HEK293 (cell line): ENCODE measurements around the gene C19orf53.
A peak's percentile ranks its signal among the peaks of the same experiment; 100 is the strongest.

Source experiments
- GFI1B ChIP-seq: fragments of 450-650 bp; formaldehyde crosslinking; IDR thresholded peaks from 2 replicates; pipeline ENCODE4 v1.5.1; 2016; ENCODE audit warnings: missing biosample characterization, missing genetic modification characterization
- HOXC10 ChIP-seq: sonication (generic); formaldehyde crosslinking; IDR thresholded peaks from 2 replicates; pipeline ENCODE4 v1.8.1; 2023; ENCODE audit warnings: mild to moderate bottlenecking, missing genetic modification reagents
- IKZF3 ChIP-seq: fragments of 450-650 bp; IDR thresholded peaks from 2 replicates; pipeline ENCODE4 v1.5.0; 2018; ENCODE audit warnings: missing biosample characterization, mild to moderate bottlenecking, missing genetic modification characterization, moderate library complexity
- KLF7 ChIP-seq: fragments of 450-650 bp; formaldehyde crosslinking; IDR thresholded peaks from 2 replicates; pipeline ENCODE4 v1.5.1; 2016; ENCODE audit warnings: missing biosample characterization, missing genetic modification characterization, borderline replicate concordance
- RBAK ChIP-seq: fragments of 450-650 bp; formaldehyde crosslinking; IDR thresholded peaks from 2 replicates; pipeline ENCODE4 v1.5.1; 2016; ENCODE audit warnings: missing biosample characterization, missing genetic modification characterization
- SETDB1 ChIP-seq: IDR thresholded peaks from one replicate; pipeline ENCODE4 v1.6.1; 2017; ENCODE audit warnings: mild to moderate bottlenecking, low read length, moderate library complexity, mixed read lengths; ENCODE audit not compliant: insufficient read length
- ZBTB11 ChIP-seq: fragments of 450-650 bp; formaldehyde crosslinking; conservative IDR thresholded peaks from 2 replicates; pipeline ENCODE4 v1.5.1; 2016; ENCODE audit warnings: low read depth, missing biosample characterization, missing genetic modification characterization
- ZIC2 ChIP-seq: fragments of 450-650 bp; formaldehyde crosslinking; IDR thresholded peaks from 2 replicates; pipeline ENCODE4 v1.5.1; 2016; ENCODE audit warnings: missing biosample characterization, missing genetic modification characterization
- ZNF157 ChIP-seq: fragments of 450-650 bp; formaldehyde crosslinking; IDR thresholded peaks from 2 replicates; pipeline ENCODE4 v1.5.1; 2016; ENCODE audit warnings: missing biosample characterization, missing genetic modification characterization
- ZNF214 ChIP-seq: fragments of 450-650 bp; formaldehyde crosslinking; IDR thresholded peaks from 2 replicates; pipeline ENCODE4 v1.5.1; 2017; ENCODE audit warnings: missing biosample characterization, mild to moderate bottlenecking, missing genetic modification characterization, borderline replicate concordance
- ZNF24 ChIP-seq: fragments of 450-650 bp; formaldehyde crosslinking; IDR thresholded peaks from 2 replicates; pipeline ENCODE4 v1.5.1; 2016; ENCODE audit warnings: missing biosample characterization, missing genetic modification characterization
- ZNF350 ChIP-seq: fragments of 450-650 bp; formaldehyde crosslinking; IDR thresholded peaks from 2 replicates; pipeline ENCODE4 v1.5.0; 2017; ENCODE audit warnings: missing biosample characterization, mild to moderate bottlenecking, missing genetic modification characterization
- ZNF37A ChIP-seq: fragments of 450-650 bp; IDR thresholded peaks from 2 replicates; pipeline ENCODE4 v1.5.1; 2018; ENCODE audit warnings: missing biosample characterization, missing genetic modification characterization
- ZNF416 ChIP-seq: fragments of 450-650 bp; formaldehyde crosslinking; IDR thresholded peaks from 2 replicates; pipeline ENCODE4 v1.5.1; 2016; ENCODE audit warnings: missing biosample characterization, missing genetic modification characterization
- ZNF48 ChIP-seq: fragments of 450-650 bp; formaldehyde crosslinking; IDR thresholded peaks from 2 replicates; pipeline ENCODE4 v1.5.1; 2016; ENCODE audit warnings: missing biosample characterization, missing genetic modification characterization
- ZNF596 ChIP-seq: fragments of 450-650 bp; IDR thresholded peaks from 2 replicates; pipeline ENCODE4 v1.5.0; 2018; ENCODE audit warnings: missing biosample characterization, mild to moderate bottlenecking, missing genetic modification characterization, moderate library complexity
- ZNF626 ChIP-seq: fragments of 450-650 bp; sonication (Bioruptor Pico); formaldehyde crosslinking; IDR thresholded peaks from 2 replicates; pipeline ENCODE4 v1.5.1; 2018; ENCODE audit warnings: missing biosample characterization, missing genetic modification characterization, inconsistent platforms
- ZNF645 ChIP-seq: fragments of 450-650 bp; formaldehyde crosslinking; IDR thresholded peaks from 2 replicates; pipeline ENCODE4; 2016; ENCODE audit warnings: missing biosample characterization, missing genetic modification characterization
- ZNF837 ChIP-seq: fragments of 450-650 bp; formaldehyde crosslinking; IDR thresholded peaks from 2 replicates; pipeline ENCODE4 v1.5.1; 2016; ENCODE audit warnings: missing biosample characterization, missing genetic modification characterization
- TF ChIP-seq, protein P1 (sequence below): fragments of 450-650 bp; formaldehyde crosslinking; IDR thresholded peaks from 2 replicates; pipeline ENCODE4 v1.5.1; 2016; ENCODE audit warnings: missing biosample characterization, missing genetic modification characterization
- TF ChIP-seq, protein P2 (sequence below): IDR thresholded peaks from 2 replicates; pipeline ENCODE4 v1.6.1; 2011; ENCODE audit warnings: mild to moderate bottlenecking, low read depth, low read length, borderline replicate concordance
- TF ChIP-seq, protein P3 (sequence below): fragments of 450-650 bp; formaldehyde crosslinking; IDR thresholded peaks from 2 replicates; pipeline ENCODE4 v1.5.1; 2016; ENCODE audit warnings: missing biosample characterization, missing genetic modification characterization
- TF ChIP-seq, protein P4 (sequence below): fragments of 450-650 bp; formaldehyde crosslinking; IDR thresholded peaks from 2 replicates; pipeline ENCODE4 v1.5.1; 2016; ENCODE audit warnings: missing biosample characterization, missing genetic modification characterization

C19orf53 gene

GRCh38 chr19:13731147-13731964 lies 42.9 kb upstream of the C19orf53 start (continued):
- TF ChIP-seq HOXC10 (CRISPR knock-in tag) (0 out of 2 replicates have a peak, but pooled peaks have one; percentile 43), GFI1B (no peak), ZNF24 (tag by site-specific recombination) (peak; percentile 85), SETDB1 (no peak), ZNF837 (tag by site-specific recombination) (no peak), ZIC2 (tag by site-specific recombination) (no peak), ZNF416 (tag by site-specific recombination) (no peak), ZNF157 (tag by site-specific recombination) (no peak), ZNF350 (tag by site-specific recombination) (no peak), ZNF596 (tag by site-specific recombination) (no peak), ZNF645 (tag by site-specific recombination) (no peak), ZNF37A (tag by site-specific recombination) (no peak), RBAK (no peak), ZNF48 (tag by site-specific recombination) (no peak), ZNF214 (tag by site-specific recombination) (no peak), KLF7 (tag by site-specific recombination) (no peak), IKZF3 (tag by site-specific recombination) (peak; percentile 84), ZNF626 (no peak), ZBTB11 (tag by site-specific recombination) (no peak)
- TF ChIP-seq, protein P1, sequence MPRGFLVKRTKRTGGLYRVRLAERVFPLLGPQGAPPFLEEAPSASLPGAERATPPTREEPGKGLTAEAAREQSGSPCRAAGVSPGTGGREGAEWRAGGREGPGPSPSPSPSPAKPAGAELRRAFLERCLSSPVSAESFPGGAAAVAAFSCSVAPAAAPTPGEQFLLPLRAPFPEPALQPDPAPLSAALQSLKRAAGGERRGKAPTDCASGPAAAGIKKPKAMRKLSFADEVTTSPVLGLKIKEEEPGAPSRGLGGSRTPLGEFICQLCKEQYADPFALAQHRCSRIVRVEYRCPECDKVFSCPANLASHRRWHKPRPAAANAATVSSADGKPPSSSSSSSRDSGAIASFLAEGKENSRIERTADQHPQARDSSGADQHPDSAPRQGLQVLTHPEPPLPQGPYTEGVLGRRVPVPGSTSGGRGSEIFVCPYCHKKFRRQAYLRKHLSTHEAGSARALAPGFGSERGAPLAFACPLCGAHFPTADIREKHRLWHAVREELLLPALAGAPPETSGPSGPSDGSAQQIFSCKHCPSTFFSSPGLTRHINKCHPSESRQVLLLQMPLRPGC (tag by site-specific recombination), result peak; percentile 91
- TF ChIP-seq, protein P2, sequence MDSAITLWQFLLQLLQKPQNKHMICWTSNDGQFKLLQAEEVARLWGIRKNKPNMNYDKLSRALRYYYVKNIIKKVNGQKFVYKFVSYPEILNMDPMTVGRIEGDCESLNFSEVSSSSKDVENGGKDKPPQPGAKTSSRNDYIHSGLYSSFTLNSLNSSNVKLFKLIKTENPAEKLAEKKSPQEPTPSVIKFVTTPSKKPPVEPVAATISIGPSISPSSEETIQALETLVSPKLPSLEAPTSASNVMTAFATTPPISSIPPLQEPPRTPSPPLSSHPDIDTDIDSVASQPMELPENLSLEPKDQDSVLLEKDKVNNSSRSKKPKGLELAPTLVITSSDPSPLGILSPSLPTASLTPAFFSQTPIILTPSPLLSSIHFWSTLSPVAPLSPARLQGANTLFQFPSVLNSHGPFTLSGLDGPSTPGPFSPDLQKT, result no peak
- TF ChIP-seq, protein P3, sequence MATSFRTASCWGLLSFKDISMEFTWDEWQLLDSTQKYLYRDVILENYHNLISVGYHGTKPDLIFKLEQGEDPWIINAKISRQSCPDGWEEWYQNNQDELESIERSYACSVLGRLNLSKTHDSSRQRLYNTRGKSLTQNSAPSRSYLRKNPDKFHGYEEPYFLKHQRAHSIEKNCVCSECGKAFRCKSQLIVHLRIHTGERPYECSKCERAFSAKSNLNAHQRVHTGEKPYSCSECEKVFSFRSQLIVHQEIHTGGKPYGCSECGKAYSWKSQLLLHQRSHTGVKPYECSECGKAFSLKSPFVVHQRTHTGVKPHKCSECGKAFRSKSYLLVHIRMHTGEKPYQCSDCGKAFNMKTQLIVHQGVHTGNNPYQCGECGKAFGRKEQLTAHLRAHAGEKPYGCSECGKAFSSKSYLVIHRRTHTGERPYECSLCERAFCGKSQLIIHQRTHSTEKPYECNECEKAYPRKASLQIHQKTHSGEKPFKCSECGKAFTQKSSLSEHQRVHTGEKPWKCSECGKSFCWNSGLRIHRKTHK, result no peak
- TF ChIP-seq, protein P4, sequence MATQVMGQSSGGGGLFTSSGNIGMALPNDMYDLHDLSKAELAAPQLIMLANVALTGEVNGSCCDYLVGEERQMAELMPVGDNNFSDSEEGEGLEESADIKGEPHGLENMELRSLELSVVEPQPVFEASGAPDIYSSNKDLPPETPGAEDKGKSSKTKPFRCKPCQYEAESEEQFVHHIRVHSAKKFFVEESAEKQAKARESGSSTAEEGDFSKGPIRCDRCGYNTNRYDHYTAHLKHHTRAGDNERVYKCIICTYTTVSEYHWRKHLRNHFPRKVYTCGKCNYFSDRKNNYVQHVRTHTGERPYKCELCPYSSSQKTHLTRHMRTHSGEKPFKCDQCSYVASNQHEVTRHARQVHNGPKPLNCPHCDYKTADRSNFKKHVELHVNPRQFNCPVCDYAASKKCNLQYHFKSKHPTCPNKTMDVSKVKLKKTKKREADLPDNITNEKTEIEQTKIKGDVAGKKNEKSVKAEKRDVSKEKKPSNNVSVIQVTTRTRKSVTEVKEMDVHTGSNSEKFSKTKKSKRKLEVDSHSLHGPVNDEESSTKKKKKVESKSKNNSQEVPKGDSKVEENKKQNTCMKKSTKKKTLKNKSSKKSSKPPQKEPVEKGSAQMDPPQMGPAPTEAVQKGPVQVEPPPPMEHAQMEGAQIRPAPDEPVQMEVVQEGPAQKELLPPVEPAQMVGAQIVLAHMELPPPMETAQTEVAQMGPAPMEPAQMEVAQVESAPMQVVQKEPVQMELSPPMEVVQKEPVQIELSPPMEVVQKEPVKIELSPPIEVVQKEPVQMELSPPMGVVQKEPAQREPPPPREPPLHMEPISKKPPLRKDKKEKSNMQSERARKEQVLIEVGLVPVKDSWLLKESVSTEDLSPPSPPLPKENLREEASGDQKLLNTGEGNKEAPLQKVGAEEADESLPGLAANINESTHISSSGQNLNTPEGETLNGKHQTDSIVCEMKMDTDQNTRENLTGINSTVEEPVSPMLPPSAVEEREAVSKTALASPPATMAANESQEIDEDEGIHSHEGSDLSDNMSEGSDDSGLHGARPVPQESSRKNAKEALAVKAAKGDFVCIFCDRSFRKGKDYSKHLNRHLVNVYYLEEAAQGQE, result no peak
